NCI-H526 treated with DMSO at 0.1 percent for 48 hours (cell line): ENCODE measurements around the gene PSMB9.
"Not testable (repeated sequence)": the region's sequence is repeated elsewhere in the genome, so short reads cannot be mapped to it uniquely, and the experiment has no call there.

ENCODE experiments used
- DNase-seq: peaks from one replicate; lab custom pipeline; 2025; lab: John Stamatoyannopoulos, UW

PSMB9 gene

GRCh38 chr6:32862725-32863124, 8.7 kb downstream of the PSMB9 start:
- DNase-seq, result no peak

- no peak for DNase-seq
Observed at GRCh38 chr6:32865724-32866443, 11.9 kb downstream of the PSMB9 start.

GRCh38 chr6:32867022-32867477, 13.1 kb downstream of the PSMB9 start:
- DNase-seq, result no peak

- no peak for DNase-seq
Observed at GRCh38 chr6:32867554-32868256, 13.7 kb downstream of the PSMB9 start.

GRCh38 chr6:32868257-32868788, 14.3 kb downstream of the PSMB9 start:
- DNase-seq, result peak; percentile 30

GRCh38 chr6:32873947-32874346, 20.0 kb downstream of the PSMB9 start:
- not testable (repeated sequence) for DNase-seq

- DNase-seq, result no peak
Observed at GRCh38 chr6:32876603-32877002, 22.6 kb downstream of the PSMB9 start.

GRCh38 chr6:32879691-32880090, 25.7 kb downstream of the PSMB9 start:
- DNase-seq, result no peak

GRCh38 chr6:32880962-32881361, 27.0 kb downstream of the PSMB9 start:
- not testable (repeated sequence) for DNase-seq

- no peak for DNase-seq
Observed at GRCh38 chr6:32882879-32883250, 28.9 kb downstream of the PSMB9 start.

GRCh38 chr6:32883789-32884188, 29.8 kb downstream of the PSMB9 start:
- no peak for DNase-seq

- peak; percentile 54 for DNase-seq
Observed at GRCh38 chr6:32885698-32886286, 31.8 kb downstream of the PSMB9 start.

- no peak for DNase-seq
Observed at GRCh38 chr6:32886681-32887383, 32.8 kb downstream of the PSMB9 start.

- no peak for DNase-seq
Observed at GRCh38 chr6:32887616-32888015, 33.6 kb downstream of the PSMB9 start.

- no peak for DNase-seq
Observed at GRCh38 chr6:32888576-32888975, 34.6 kb downstream of the PSMB9 start.

GRCh38 chr6:32889533-32889932, 35.5 kb downstream of the PSMB9 start:
- no peak for DNase-seq

- DNase-seq, result no peak
Observed at GRCh38 chr6:32890831-32891230, 36.8 kb downstream of the PSMB9 start.

- peak; percentile 89 for DNase-seq
Observed at GRCh38 chr6:32894085-32895005, 40.4 kb downstream of the PSMB9 start.

GRCh38 chr6:32895006-32895345, 41.0 kb downstream of the PSMB9 start:
- DNase-seq, result no peak

GRCh38 chr6:32903952-32904351, 50.0 kb downstream of the PSMB9 start:
- no peak for DNase-seq

- DNase-seq, result no peak
Observed at GRCh38 chr6:32905078-32905477, 51.1 kb downstream of the PSMB9 start.
